GM21360 (cell line): Measurements from ENCODE around the gene VPS37C.
"Not testable (repeated sequence)": the region's sequence is repeated elsewhere in the genome, so short reads cannot be mapped to it uniquely, and the experiment has no call there.

Source experiments
- ATAC-seq: cut with Tn5 transposase; IDR thresholded peaks from one replicate; pipeline ENCODE4 v1.9.1; 2021; ENCODE audit warnings: mild to moderate bottlenecking, moderate library complexity; ENCODE audit not compliant: unreplicated experiment

Gene VPS37C

GRCh38 chr11:61161190-61162091, at the start of gene VPS37C:
Gene VPS37C, minus strand, starts transcription at chr11:61161426. Its CDS starts 22,597 bp downstream, at chr11:61138829.
- ATAC-seq = peak; percentile 71

GRCh38 chr11:61210629-61211028, 49.4 kb upstream of the VPS37C start:
- not testable (repeated sequence) for ATAC-seq

GRCh38 chr11:61207636-61208310, 46.5 kb upstream of the VPS37C start:
- not testable (repeated sequence) for ATAC-seq

- not testable (repeated sequence) for ATAC-seq
Measured at GRCh38 chr11:61204502-61205059, 43.4 kb upstream of the VPS37C start.

GRCh38 chr11:61203873-61204272, 42.6 kb upstream of the VPS37C start:
- not testable (repeated sequence) for ATAC-seq

GRCh38 chr11:61202950-61203746, 41.9 kb upstream of the VPS37C start, which contains the start of gene PGA3:
Gene PGA3, plus strand, starts transcription at chr11:61203515. Its CDS starts 50 bp downstream, at chr11:61203565.
- ATAC-seq = not testable (repeated sequence)

- ATAC-seq = no peak
Measured at GRCh38 chr11:61201476-61201875, 40.2 kb upstream of the VPS37C start.

- ATAC-seq = no peak
Measured at GRCh38 chr11:61198948-61199523, 37.8 kb upstream of the VPS37C start.

- no peak for ATAC-seq
Measured at GRCh38 chr11:61198361-61198760, 37.1 kb upstream of the VPS37C start.

- no peak for ATAC-seq
Measured at GRCh38 chr11:61195719-61196118, 34.5 kb upstream of the VPS37C start.

- no peak for ATAC-seq
Measured at GRCh38 chr11:61194981-61195695, 33.9 kb upstream of the VPS37C start.

- ATAC-seq = no peak
Measured at GRCh38 chr11:61194169-61194671, 33.0 kb upstream of the VPS37C start.

- no peak for ATAC-seq
Measured at GRCh38 chr11:61193596-61193995, 32.4 kb upstream of the VPS37C start.

GRCh38 chr11:61189933-61190332, 28.7 kb upstream of the VPS37C start:
- ATAC-seq = no peak

- no peak for ATAC-seq
Measured at GRCh38 chr11:61187505-61188130, 26.4 kb upstream of the VPS37C start.

- no peak for ATAC-seq
Measured at GRCh38 chr11:61186504-61186903, 25.3 kb upstream of the VPS37C start.

GRCh38 chr11:61183645-61184044, 22.4 kb upstream of the VPS37C start:
- ATAC-seq = no peak

- ATAC-seq = no peak
Measured at GRCh38 chr11:61181489-61181888, 20.3 kb upstream of the VPS37C start.

GRCh38 chr11:61180205-61180604, 19.0 kb upstream of the VPS37C start:
- not testable (repeated sequence) for ATAC-seq
